GM19467 (cell line): ENCODE data around the gene MDM4.

Experiments
- ATAC-seq: cut with Tn5 transposase; IDR thresholded peaks from one replicate; pipeline ENCODE4 v1.9.1; 2021; ENCODE audit warnings: mild to moderate bottlenecking, moderate library complexity; ENCODE audit not compliant: unreplicated experiment

The MDM4 gene

GRCh38 chr1:204600968-204601367, 84.8 kb downstream of the MDM4 start:
- ATAC-seq, result no peak

GRCh38 chr1:204602111-204602579, 85.9 kb downstream of the MDM4 start:
- ATAC-seq, result no peak

- no peak for ATAC-seq
These were observed 86.8 kb downstream of the MDM4 start for GRCh38 chr1:204602871-204603542.

GRCh38 chr1:204605791-204606190, 89.6 kb downstream of the MDM4 start:
- no peak for ATAC-seq
